Measurements from ENCODE around the gene SLC6A3. TPM values are rescaled to one million over a fixed set of nuclear protein-coding genes. Genes with fewer than 3 reads are reported as not detected.

Gene SLC6A3
- total RNA-seq, 1 donor from 2014 or later, result not detected

DNA sequence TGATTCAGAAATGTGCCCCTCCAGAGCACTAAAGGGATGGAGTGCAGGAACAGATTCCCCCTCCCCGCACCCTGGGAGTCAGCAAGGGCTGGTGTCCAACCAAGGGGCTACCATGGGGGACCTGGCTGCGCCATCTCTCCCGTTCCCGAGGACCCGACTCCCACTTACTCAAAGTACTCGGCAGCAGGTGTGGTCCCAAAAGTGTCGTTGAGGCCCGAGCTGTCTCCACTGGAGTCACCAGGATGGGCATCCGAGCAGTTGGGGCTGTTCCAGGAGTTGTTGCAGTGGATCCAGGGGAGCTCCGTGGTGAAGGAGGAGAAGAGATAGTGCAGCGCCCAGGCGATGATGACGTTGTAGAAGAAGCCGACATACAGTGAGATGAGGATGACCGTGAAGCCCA lies 12.9 kb downstream of the SLC6A3 start:
- Mint-ChIP-seq H3K4me3 (ENCODE audit: low read depth) (no peak overlapping the region), H3K4me1 (ENCODE audit: low read depth) (no peaks in the 10 kb centered on the region), H3K27ac (no peak overlapping the region), H3K9me3 (ENCODE audit: low read depth) (peaks cover 24% of the 10 kb centered on the region), H3K27me3 (peaks cover 17% of the 10 kb centered on the region), H3K36me3 (ENCODE audit: insufficient read depth) (peaks cover 4% of the 10 kb centered on the region)
- DNase-seq (ENCODE audit: low spot score, unreplicated experiment), result no peak
- TF ChIP-seq, protein P1, sequence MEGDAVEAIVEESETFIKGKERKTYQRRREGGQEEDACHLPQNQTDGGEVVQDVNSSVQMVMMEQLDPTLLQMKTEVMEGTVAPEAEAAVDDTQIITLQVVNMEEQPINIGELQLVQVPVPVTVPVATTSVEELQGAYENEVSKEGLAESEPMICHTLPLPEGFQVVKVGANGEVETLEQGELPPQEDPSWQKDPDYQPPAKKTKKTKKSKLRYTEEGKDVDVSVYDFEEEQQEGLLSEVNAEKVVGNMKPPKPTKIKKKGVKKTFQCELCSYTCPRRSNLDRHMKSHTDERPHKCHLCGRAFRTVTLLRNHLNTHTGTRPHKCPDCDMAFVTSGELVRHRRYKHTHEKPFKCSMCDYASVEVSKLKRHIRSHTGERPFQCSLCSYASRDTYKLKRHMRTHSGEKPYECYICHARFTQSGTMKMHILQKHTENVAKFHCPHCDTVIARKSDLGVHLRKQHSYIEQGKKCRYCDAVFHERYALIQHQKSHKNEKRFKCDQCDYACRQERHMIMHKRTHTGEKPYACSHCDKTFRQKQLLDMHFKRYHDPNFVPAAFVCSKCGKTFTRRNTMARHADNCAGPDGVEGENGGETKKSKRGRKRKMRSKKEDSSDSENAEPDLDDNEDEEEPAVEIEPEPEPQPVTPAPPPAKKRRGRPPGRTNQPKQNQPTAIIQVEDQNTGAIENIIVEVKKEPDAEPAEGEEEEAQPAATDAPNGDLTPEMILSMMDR (IDR thresholded peaks at IDR 0.05; ENCODE audit: unreplicated experiment), result no peak

DNA sequence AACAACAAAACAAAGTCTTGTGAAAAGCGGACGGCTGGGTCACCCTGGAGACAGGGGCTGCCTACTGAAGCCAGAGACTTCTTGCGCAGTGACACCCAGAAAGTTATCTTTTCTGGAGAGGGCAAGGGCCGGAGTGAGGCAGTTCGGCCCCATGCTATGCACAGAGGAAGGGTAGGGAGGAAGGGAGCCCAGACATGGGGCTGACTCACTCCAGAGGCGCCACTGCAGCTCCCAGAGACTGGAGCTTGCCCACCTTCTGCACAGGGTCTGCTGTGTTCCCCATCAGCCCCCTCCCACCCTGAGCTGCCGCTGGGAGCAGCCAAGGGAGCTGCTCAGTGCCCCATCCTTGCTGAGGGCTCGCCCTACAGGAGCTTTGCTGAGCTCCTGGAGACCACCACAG lies 13.3 kb downstream of the SLC6A3 start:
- peaks cover 14% of the 10 kb centered on the region for H3K27me3 Mint-ChIP-seq
- no peak overlapping the region for H3K4me3 Mint-ChIP-seq (ENCODE audit: low read depth)
- DNase-seq (ENCODE audit: low spot score, unreplicated experiment), result no peak
- peaks cover 6% of the 10 kb centered on the region for H3K36me3 Mint-ChIP-seq (ENCODE audit: insufficient read depth)
- no peaks in the 10 kb centered on the region for H3K4me1 Mint-ChIP-seq (ENCODE audit: low read depth)
- H3K9me3 Mint-ChIP-seq (ENCODE audit: low read depth), result peaks cover 26% of the 10 kb centered on the region
- TF ChIP-seq, protein P1 (IDR thresholded peaks at IDR 0.05; ENCODE audit: unreplicated experiment), result no peak
- H3K27ac Mint-ChIP-seq, result no peak overlapping the region

DNA sequence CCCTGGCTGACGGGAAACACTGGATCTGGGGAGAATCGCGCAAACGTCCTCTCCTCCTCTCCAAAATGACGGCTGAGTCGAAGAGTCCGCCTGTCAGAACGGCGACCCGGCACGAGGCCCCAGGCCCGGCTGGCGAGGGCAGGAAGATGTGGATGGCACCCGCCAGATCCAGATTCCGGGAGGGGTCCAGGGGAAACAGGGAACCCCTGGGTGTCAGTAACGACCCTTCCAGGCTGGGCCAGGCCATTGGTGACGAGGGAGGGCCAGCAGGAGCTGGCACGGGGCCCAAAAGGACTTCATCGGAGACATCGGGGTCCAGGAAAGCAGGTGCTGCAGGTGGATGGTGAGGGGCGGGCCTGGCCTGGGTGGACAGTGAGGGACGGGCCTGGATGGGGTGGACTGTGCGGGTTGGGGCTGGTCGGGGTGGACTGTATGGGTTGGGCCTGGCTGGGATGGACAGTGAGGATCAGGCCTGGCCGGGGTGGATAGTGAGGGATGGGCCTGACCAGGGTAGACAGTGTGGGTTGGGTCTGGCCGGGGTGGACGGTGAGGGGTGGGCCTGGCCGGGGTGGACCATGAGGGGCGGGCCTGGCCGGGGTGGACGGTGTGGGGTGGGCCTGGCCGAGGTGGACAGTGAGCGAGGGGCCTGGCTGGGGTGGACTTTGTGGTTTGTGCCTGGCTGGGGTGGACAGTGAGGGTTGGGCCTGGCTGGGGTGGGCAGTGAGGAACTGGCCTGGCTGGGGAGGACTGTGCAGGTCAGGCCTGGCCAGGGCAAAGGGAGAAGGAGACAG lies 14.0 kb downstream of the SLC6A3 start:
- Mint-ChIP-seq H3K4me1 (ENCODE audit: low read depth) (no peaks in the 10 kb centered on the region), H3K27ac (no peak overlapping the region), H3K9me3 (ENCODE audit: low read depth) (peaks cover 32% of the 10 kb centered on the region), H3K36me3 (ENCODE audit: insufficient read depth) (peaks cover 6% of the 10 kb centered on the region), H3K4me3 (ENCODE audit: low read depth) (no peak overlapping the region), H3K27me3 (peaks cover 13% of the 10 kb centered on the region)
- TF ChIP-seq, protein P1 (IDR thresholded peaks at IDR 0.05; ENCODE audit: unreplicated experiment), result no peak
- no peak for DNase-seq (ENCODE audit: low spot score, unreplicated experiment)

DNA sequence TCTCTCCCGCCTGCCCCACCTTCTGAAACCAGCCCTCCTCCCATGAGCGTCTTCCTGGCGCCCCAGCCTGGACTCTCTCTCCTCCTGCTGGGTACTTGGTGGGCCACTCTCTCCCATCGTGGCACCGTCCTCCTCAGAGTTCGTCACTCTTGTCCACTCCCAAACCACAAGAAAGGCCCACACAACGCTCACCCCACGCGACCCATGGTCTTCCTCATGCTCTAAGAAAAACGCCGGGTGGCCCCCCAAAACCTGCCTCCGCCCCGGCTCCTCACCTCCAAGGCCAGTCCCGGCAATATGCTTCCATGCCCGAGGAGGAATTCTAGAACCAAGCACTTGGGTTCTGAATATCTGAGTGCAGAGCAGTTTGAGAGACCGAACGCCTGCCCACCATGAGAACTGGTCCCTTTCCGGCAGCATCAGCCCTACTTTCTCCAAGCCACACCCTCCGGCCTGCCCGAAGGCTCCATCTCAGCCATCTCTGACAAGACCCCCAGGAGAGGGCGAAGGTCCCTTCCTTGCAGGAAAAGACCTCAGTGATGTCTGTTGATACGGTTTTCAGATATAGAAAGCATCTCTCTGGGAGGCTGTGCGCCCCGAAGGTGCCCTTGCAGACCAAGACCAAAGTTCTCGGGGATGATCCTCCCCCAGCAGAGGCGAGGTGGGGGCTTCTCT lies 15.0 kb downstream of the SLC6A3 start:
- Mint-ChIP-seq H3K27me3 (peaks cover 11% of the 10 kb centered on the region), H3K27ac (no peak overlapping the region), H3K9me3 (ENCODE audit: low read depth) (peaks cover 35% of the 10 kb centered on the region), H3K4me1 (ENCODE audit: low read depth) (no peaks in the 10 kb centered on the region), H3K4me3 (ENCODE audit: low read depth) (no peak overlapping the region), H3K36me3 (ENCODE audit: insufficient read depth) (peaks cover 6% of the 10 kb centered on the region)
- no peak for DNase-seq (ENCODE audit: low spot score, unreplicated experiment)
- TF ChIP-seq, protein P1 (IDR thresholded peaks at IDR 0.05; ENCODE audit: unreplicated experiment), result no peak

DNA sequence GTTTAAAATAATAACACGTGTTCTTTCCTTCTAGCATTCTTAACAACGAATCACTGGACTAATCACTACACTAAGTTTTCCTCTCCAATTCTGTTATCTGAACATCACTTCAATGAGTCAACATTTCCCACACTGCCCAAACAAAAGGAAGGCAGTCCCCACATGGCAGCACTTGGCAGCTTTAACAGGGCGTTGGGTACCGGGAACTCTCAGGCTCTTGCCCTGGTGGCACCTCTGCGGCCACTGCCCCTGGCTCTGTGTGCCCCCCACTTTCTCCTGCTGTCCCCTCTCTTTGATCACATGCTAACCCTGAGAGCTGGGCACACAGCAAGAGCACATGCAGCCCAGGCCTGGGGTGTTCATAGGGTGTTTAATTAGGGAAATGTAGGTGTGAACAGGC lies 15.7 kb downstream of the SLC6A3 start:
- TF ChIP-seq, protein P1 (IDR thresholded peaks at IDR 0.05; ENCODE audit: unreplicated experiment), result no peak
- no peak overlapping the region for H3K27ac Mint-ChIP-seq
- H3K4me1 Mint-ChIP-seq (ENCODE audit: low read depth), result no peaks in the 10 kb centered on the region
- no peak for DNase-seq (ENCODE audit: low spot score, unreplicated experiment)
- no peak overlapping the region for H3K4me3 Mint-ChIP-seq (ENCODE audit: low read depth)
- H3K9me3 Mint-ChIP-seq (ENCODE audit: low read depth), result peaks cover 35% of the 10 kb centered on the region
- H3K27me3 Mint-ChIP-seq, result peaks cover 9% of the 10 kb centered on the region
- peaks cover 6% of the 10 kb centered on the region for H3K36me3 Mint-ChIP-seq (ENCODE audit: insufficient read depth)

All from progenitor cell of endocrine pancreas (in vitro differentiated cells).